ENCODE measurements around the gene DISC1. TPM values are rescaled to one million over a fixed set of nuclear protein-coding genes. Genes with fewer than 3 reads are reported as not detected.

Gene DISC1
- total and polyA plus RNA-seq, 2 of the 13 experiments (the other 11 are each of a cell fraction or from before 2014, with no cell fraction given): 4.2 to 4.6 TPM

- peaks cover 4% of the 10 kb centered on the region; the same call in 1 of the 2 replicates for H3K9me3 ChIP-seq (ENCODE audit: low read length)
- no peaks in the 10 kb centered on the region for H3K79me2 ChIP-seq (ENCODE audit: insufficient read depth, low read length)
- WGBS (ENCODE audit: low lambda C conversion rate): 89% methylated on average over 2 of the region's 2 CpGs
- H3K4me2 ChIP-seq (ENCODE audit: low read depth, low read length): no peak overlapping the region
- no peak overlapping the region for H3K27ac ChIP-seq (ENCODE audit: extremely low read length, insufficient read depth, low read length)
- H3K4me3 ChIP-seq (replicated peaks in 1 of 3; ENCODE audit: insufficient read depth in 1 of 3, low read depth in 2 of 3, low read length in 3 of 3): no peak overlapping the region
- H3K9ac ChIP-seq (ENCODE audit: insufficient read depth, low read depth, low read length): no peak overlapping the region
- TF ChIP-seq ZFP62 (CRISPR knock-in tag; IDR thresholded peaks at IDR 0.05) (no peak), FOXA1 (IDR thresholded peaks at IDR 0.05) (no peak), FOXA1 (CRISPR knock-in tag; IDR thresholded peaks at IDR 0.05) (peak; percentile 49), NCOA2 (CRISPR knock-in tag; IDR thresholded peaks at IDR 0.05) (0 out of 2 replicates have a peak, but pooled peaks have one; percentile 17), FOXA3 (CRISPR knock-in tag; IDR thresholded peaks at IDR 0.05) (peak; percentile 64), XRCC5 (optimal IDR thresholded peaks at IDR 0.05; ENCODE audit: low read length) (no peak)
- H3K27me3 ChIP-seq (ENCODE audit: control insufficient read depth in 1 of 2, insufficient read depth in 2 of 2, low read length in 2 of 2): no peaks in the 10 kb centered on the region
- peaks cover 10% of the 10 kb centered on the region for H3K4me1 ChIP-seq (ENCODE audit: insufficient read depth, low read length)
- in situ Hi-C loops (cut with HindIII; ENCODE audit: extremely low pct_ligation_motif_present, low pct_unique_long_range_greater_than_20kb) (no loop called here), intact Hi-C loops (cut with micrococcal nuclease; ENCODE audit: unreplicated experiment) (no loop called here)
- peak; percentile 58 for DNase-seq (ENCODE audit: low spot score)
- BruUV-seq (replicated peaks): no TSS peak
- no peaks in the 10 kb centered on the region for H4K20me1 ChIP-seq (ENCODE audit: insufficient read depth, low read length)
- ATAC-seq: peak; percentile 38; the same call in 1 of the 3 replicates
- H3K36me3 ChIP-seq (replicated peaks in 1 of 2; ENCODE audit: control insufficient read depth in 1 of 2, insufficient read depth in 2 of 2, low read length in 2 of 2): peaks cover 0 to 9% of the 10 kb centered on the region in 2 experiments; a peak in 3 of 5 replicates
- CTCF ChIA-PET (ENCODE audit: low intra/inter-chr PET ratio, low total read pairs): no interaction called here
- FAIRE-seq: no peak
- no peak overlapping the region for H2AFZ ChIP-seq (ENCODE audit: low read length)
- POLR2A ChIA-PET: no interaction called here
Measured at GRCh38 chr1:231748760-231749415, 122.3 kb downstream of the DISC1 start.

GRCh38 chr1:231750296-231750695 lies 123.7 kb downstream of the DISC1 start:
- peaks cover 0 to 10% of the 10 kb centered on the region in 2 experiments; a peak in 3 of 5 replicates for H3K36me3 ChIP-seq (replicated peaks in 1 of 2; ENCODE audit: control insufficient read depth in 1 of 2, insufficient read depth in 2 of 2, low read length in 2 of 2)
- no peak overlapping the region for H3K4me2 ChIP-seq (ENCODE audit: low read depth, low read length)
- CTCF ChIA-PET (ENCODE audit: low intra/inter-chr PET ratio, low total read pairs): no interaction called here
- POLR2A ChIA-PET: no interaction called here
- no peak overlapping the region for H3K27ac ChIP-seq (ENCODE audit: extremely low read length, insufficient read depth, low read length)
- no peak for DNase-seq (ENCODE audit: low spot score)
- H2AFZ ChIP-seq (ENCODE audit: low read length): no peak overlapping the region
- peaks cover 10% of the 10 kb centered on the region for H3K4me1 ChIP-seq (ENCODE audit: insufficient read depth, low read length)
- no peak for ATAC-seq
- H3K9ac ChIP-seq (ENCODE audit: insufficient read depth, low read depth, low read length): no peak overlapping the region
- H3K27me3 ChIP-seq (ENCODE audit: control insufficient read depth in 1 of 2, insufficient read depth in 2 of 2, low read length in 2 of 2): no peaks in the 10 kb centered on the region
- no peak for FAIRE-seq
- H3K79me2 ChIP-seq (ENCODE audit: insufficient read depth, low read length): no peaks in the 10 kb centered on the region
- no TSS peak for BruUV-seq (replicated peaks)
- intact Hi-C loops (cut with micrococcal nuclease; ENCODE audit: unreplicated experiment) (no loop called here), in situ Hi-C loops (cut with HindIII; ENCODE audit: extremely low pct_ligation_motif_present, low pct_unique_long_range_greater_than_20kb) (loop anchor here (25.0 kb wide), 1 partner anchor 1487 kb away; no protein-coding TSS in a partner anchor)
- H3K4me3 ChIP-seq (replicated peaks in 1 of 3; ENCODE audit: insufficient read depth in 1 of 3, low read depth in 2 of 3, low read length in 3 of 3): no peak overlapping the region
- no peaks in the 10 kb centered on the region for H4K20me1 ChIP-seq (ENCODE audit: insufficient read depth, low read length)
- H3K9me3 ChIP-seq (ENCODE audit: low read length): peaks cover 4% of the 10 kb centered on the region; the same call in 1 of the 2 replicates
- WGBS (ENCODE audit: low lambda C conversion rate): 100% methylated on average over 2 of the region's 2 CpGs
- TF ChIP-seq E2F5 (CRISPR knock-in tag; conservative IDR thresholded peaks at IDR 0.05): no peak
- no peak for TF ChIP-seq ZNF547 (CRISPR knock-in tag; IDR thresholded peaks at IDR 0.05)
- TF ChIP-seq CREM (IDR thresholded peaks at IDR 0.05): no peak
- no peak for TF ChIP-seq CREM (CRISPR knock-in tag; IDR thresholded peaks at IDR 0.05)
- no peak for TF ChIP-seq ZNF777 (CRISPR knock-in tag; IDR thresholded peaks at IDR 0.05)
- TF ChIP-seq ZNF546 (CRISPR knock-in tag; conservative IDR thresholded peaks at IDR 0.05): no peak
- TF ChIP-seq ZFP90 (CRISPR knock-in tag; IDR thresholded peaks at IDR 0.05; ENCODE audit: borderline replicate concordance): no peak
- no peak for TF ChIP-seq PLRG1 (conservative IDR thresholded peaks at IDR 0.05)
- no peak for TF ChIP-seq RFX1 (IDR thresholded peaks at IDR 0.05)
- TF ChIP-seq ZNF83 (CRISPR knock-in tag; IDR thresholded peaks at IDR 0.05; ENCODE audit: borderline replicate concordance): no peak
- no peak for TF ChIP-seq CSRNP1 (CRISPR knock-in tag; IDR thresholded peaks at IDR 0.05)
- TF ChIP-seq ZNF441 (CRISPR knock-in tag; IDR thresholded peaks at IDR 0.05; ENCODE audit: borderline replicate concordance): no peak
- TF ChIP-seq HMGA1 (CRISPR knock-in tag; conservative IDR thresholded peaks at IDR 0.05): no peak
